Medulla oblongata (tissue), 1 donor: ENCODE measurements around the gene CNIH2.

ENCODE experiments used
- DNase-seq: peaks from one replicate; pipeline ENCODE4 v3.0.0-alpha.2; 2015; ENCODE audit errors: extremely low spot score

CNIH2 gene

DNA sequence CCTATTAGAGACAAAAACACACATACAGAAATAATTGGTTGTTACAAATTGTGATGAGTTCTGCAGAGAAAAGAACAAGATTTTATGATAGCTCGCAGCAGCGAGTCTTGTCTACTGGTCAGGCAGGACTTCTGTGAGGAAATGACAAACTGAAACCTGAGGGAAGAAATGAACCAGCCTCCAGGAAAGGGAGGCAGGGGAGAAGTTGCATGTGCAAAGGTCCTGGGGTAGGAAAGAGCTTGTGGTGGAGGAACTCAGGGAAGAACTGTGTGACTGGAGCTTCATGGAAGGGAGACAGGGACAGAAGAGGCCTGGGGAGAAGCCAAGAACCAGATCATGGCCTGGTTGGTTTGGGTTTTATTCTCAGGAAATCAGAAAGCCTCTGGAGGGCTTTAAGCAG is 18.8 kb upstream of the CNIH2 start:
- DNase-seq: no peak

- no peak for DNase-seq
Observed at GRCh38 chr11:66259956-66260355, 18.0 kb upstream of the CNIH2 start.

GRCh38 chr11:66261578-66261977 is 16.4 kb upstream of the CNIH2 start:
- DNase-seq: no peak

GRCh38 chr11:66262191-66262590 is 15.8 kb upstream of the CNIH2 start:
- no peak for DNase-seq

DNA sequence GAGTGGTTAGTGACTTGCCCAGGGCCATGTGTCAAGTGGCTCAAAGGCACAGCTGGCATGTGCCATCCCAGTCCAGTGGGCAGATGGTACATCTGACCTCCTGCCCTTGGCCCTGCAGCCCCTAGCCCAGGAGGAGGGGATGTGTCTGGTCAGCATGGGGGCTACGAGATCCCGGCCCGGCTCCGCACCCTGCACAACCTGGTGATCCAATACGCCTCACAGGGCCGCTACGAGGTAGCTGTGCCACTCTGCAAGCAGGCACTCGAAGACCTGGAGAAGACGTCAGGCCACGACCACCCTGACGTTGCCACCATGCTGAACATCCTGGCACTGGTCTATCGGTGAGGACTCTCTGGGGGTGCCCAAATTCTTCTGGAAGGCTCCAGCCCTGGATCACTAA is 15.3 kb upstream of the CNIH2 start:
- no peak for DNase-seq

- no peak for DNase-seq
Observed at GRCh38 chr11:66263231-66263630, 14.7 kb upstream of the CNIH2 start.

DNA sequence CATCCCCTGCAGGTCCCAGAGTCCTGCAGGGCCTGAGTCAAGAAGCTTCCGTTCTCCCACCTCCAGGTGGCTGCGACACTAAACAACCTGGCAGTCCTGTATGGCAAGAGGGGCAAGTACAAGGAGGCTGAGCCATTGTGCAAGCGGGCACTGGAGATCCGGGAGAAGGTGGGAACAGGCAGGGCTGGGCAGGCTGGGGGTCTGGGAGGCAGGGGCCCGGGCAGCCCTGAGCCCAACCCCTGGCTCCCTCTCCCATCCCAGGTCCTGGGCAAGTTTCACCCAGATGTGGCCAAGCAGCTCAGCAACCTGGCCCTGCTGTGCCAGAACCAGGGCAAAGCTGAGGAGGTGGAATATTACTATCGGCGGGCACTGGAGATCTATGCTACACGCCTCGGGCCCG is 14.2 kb upstream of the CNIH2 start:
- DNase-seq: no peak

- DNase-seq: no peak
Observed at GRCh38 chr11:66264383-66264782, 13.6 kb upstream of the CNIH2 start.

DNA sequence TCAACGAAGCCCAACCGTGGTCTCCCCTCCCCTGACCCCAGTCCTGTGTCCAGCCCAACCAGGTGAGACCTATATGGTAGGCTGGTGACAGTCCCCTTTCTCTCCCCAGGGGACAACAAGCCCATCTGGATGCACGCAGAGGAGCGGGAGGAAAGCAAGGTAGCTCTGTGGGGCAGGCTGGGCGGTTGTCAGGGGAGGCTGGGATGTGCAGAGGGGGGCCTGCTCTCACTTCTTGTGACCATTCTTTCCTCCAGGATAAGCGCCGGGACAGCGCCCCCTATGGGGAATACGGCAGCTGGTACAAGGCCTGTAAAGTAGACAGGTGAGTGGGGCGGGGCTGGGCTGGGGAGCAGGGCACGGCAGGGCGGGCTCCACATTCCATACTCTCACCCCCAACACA is 13.1 kb upstream of the CNIH2 start:
- DNase-seq: no peak

GRCh38 chr11:66265531-66266377 is 12.2 kb upstream of the CNIH2 start:
- no peak for DNase-seq

GRCh38 chr11:66266378-66267038 is 11.5 kb upstream of the CNIH2 start:
- DNase-seq: peak; percentile 9

DNA sequence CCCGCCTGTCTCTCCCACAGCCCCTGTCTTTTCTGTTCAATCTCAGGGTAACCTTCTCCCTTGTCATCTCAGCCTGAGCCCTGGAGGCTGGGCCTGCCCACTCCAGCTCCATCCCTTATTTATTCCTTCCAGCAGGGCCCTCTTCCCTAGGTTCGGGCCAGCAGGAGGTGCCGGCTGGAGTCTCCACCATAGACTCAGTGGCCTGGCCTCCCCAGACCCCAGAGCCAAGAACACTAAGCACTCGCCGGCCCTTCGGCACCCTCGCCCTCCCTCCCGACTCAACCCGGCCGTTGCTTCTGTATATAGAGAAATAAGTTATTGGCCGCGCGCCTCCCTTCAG is 11.0 kb upstream of the CNIH2 start:
- no peak for DNase-seq

- DNase-seq: peak; percentile 87
Observed at GRCh38 chr11:66267379-66268243, 10.4 kb upstream of the CNIH2 start.

GRCh38 chr11:66268244-66268951 is 9.6 kb upstream of the CNIH2 start, which contains the start of gene RAB1B:
Gene RAB1B (plus strand): TSS chr11:66268639. CDS start chr11:66268680, 41 bp downstream.
- peak; percentile 100 for DNase-seq

DNA sequence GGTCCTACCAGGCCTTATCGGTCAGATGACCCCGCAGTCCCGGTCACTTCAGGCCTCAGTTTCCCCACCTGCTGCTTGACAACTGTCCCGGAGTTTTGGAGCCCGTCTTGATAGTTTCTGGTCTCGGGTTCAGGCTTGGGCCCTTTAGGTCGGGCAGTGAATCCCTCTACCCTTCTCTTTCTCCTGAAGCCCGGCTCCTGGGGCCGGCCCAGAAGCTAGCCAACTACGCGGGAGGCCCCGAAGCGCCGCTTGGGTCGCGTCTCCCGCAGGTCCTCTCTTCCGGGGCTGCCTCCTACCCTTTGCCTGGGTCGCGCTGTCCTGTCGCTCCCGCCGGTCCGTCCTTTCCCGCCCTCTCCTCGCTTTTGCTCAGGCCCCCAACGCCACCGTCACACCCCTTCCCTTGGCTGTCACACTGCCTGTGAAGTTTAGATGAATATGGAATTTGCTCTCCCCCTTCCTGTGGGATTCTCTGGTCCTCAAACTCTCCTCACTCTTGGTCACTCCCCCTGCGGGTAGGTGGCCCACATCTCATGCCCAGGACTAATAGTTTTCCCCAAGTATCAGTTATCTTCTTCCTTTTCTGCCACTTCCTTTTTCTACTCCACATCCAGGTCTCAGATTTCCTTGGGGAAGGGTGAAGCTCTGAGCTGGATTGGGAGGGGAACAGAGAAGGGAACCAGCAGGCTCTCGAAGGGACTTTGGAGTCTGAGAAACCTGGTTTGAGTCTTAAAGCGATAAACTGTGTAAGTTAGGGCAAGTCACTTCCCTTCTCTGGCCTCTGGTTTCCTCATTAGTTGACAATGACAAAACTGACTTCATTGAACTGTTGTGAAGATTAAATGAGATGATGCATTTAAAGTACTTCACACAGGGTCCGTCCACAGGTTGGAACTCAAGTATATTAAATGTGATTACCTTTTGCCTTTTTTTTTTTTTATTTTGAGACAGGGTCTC is 8.7 kb upstream of the CNIH2 start:
- DNase-seq: peak; percentile 46

GRCh38 chr11:66271816-66272215 is 6.2 kb upstream of the CNIH2 start:
- DNase-seq: no peak

DNA sequence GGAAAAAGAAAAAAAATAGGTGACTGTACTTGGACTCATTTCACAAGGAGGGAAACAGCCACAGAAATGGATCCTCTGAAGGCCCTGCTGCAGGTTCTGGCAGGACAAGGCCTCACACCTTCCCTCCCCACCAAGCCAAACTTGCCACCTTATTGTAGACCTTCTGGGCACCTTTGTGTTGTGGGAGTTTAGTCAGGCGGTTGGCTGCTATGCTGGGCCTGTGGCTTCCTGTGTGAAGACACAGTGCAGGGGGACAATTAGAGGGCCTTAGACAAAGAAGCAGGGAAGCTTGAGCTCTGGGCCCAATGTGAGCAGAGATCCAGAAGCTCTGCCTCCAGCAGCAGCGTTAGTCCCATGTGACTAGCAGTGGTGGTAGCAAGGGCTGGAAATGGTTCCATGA is 5.4 kb upstream of the CNIH2 start:
- no peak for DNase-seq

DNA sequence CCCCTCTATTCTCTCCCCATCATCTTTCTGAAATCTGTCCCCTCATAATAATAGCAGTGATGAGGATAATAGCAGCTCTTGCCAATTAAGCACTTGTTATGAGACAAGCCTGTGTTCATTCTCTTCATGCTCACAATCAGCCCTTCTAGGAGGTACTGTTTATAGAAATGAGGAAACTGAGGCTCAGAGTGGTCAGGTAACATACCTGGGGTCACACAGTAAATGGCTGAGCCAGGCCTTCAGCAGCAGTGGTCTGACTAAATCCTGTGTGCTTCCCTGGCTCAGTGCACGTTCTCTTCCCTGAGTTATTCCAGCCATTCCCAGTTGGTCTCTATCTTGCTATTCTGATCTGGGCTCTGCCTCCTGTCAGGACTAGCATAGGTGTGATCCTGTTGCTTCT is 3.8 kb upstream of the CNIH2 start:
- no peak for DNase-seq

DNA sequence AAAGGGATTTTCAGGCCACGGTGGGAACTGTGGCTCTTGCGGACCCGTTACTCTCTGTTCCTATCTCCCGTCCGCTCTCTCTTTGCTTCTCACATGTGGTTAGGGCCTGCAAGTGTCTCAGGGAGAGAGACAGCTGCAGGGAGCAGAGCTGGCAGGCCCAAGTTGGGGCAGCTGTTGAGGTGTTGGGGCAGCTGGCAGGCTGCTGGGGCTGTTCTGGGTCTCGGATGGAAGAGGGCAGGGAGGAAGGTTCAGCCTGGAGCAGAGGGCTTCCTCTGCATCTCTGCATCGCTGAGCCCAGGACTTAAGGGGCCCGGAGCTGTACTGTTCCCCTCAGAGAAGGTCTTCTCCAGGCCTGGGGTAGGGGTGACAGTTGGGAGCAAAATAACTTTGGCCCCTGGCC is 2.6 kb upstream of the CNIH2 start:
- no peak for DNase-seq

- DNase-seq: no peak
Observed at GRCh38 chr11:66275984-66276612, 1.9 kb upstream of the CNIH2 start.
